Endothelial cell of umbilical vein (primary cell): ENCODE results near the gene PAN3. TPM values are rescaled to one million over a fixed set of nuclear protein-coding genes. Genes with fewer than 3 reads are reported as not detected.

Source experiments
- BruUV-seq: library from RNA; stranded (reverse); fragments of 400-500 nt; replicated peaks from 2 replicates; lab custom pipeline; 2021; lab: Mats Ljungman, UMichigan
- CTCF ChIA-PET: fragments of 300-600, 350-600 bp; sonication (Branson Sonifier 250); formaldehyde crosslinking; loops from one replicate; lab custom pipeline; 2021; ENCODE audit warnings: antibody characterized with exemption, inconsistent platforms; lab: Charles Lee
- POLR2A ChIA-PET: fragments of 300-600, 350-600 bp; sonication (Branson Sonifier 250); formaldehyde crosslinking; loops from one replicate; lab custom pipeline; 2021; ENCODE audit warnings: antibody characterized with exemption, inconsistent platforms; lab: Charles Lee
- DNase-seq: peaks from one replicate; pipeline ENCODE4 v3.0.0-alpha.2; 2011; ENCODE audit warnings: low read depth, low spot score
- FAIRE-seq: peaks from 2 replicates; lab custom pipeline; 2011; peaks lifted over from hg19 to GRCh38; lab: Jason Lieb, UNC
- H2AFZ ChIP-seq: 2 replicates; pipeline ENCODE4 v1.6.0; 2012; ENCODE audit warnings: low read depth, low read length, control low read depth, inconsistent platforms
- H3K27ac ChIP-seq: 2 replicates; pipeline ENCODE4 v1.5.1; 2011; ENCODE audit warnings: low read depth, mild to moderate bottlenecking, control low read depth, low read length, moderate library complexity; ENCODE audit not compliant: insufficient read depth
- H3K27me3 ChIP-seq, 2 experiments: 2 replicates each; pipeline versions ENCODE4 v1.6.0 to v1.6.1; 2011; ENCODE audit warnings: low read length in 2 of 2, mixed read lengths in 1 of 2; ENCODE audit not compliant: control insufficient read depth in 2 of 2, insufficient read depth in 2 of 2
- H3K36me3 ChIP-seq, 2 experiments: 2 replicates in 1 of 2; 3 replicates in 1 of 2; pipeline ENCODE4 v1.5.1; 2011; ENCODE audit warnings: low read length in 2 of 2, mild to moderate bottlenecking in 1 of 2, moderate library complexity in 1 of 2; ENCODE audit not compliant: control insufficient read depth in 2 of 2, insufficient read depth in 2 of 2; ENCODE audit errors: extremely low read depth in 1 of 2
- H3K4me1 ChIP-seq: 3 replicates; pipeline ENCODE4 v1.5.1; 2011; ENCODE audit warnings: mild to moderate bottlenecking, low read length; ENCODE audit not compliant: control insufficient read depth, insufficient read depth; ENCODE audit errors: extremely low read depth
- H3K4me2 ChIP-seq: 2 replicates; pipeline ENCODE4 v1.6.1; 2011; ENCODE audit warnings: low read length, control low read depth, mixed read lengths; ENCODE audit not compliant: insufficient read depth
- H3K4me3 ChIP-seq, 3 experiments: fragments of 200-600 bp in 1 of 3; sonication (generic), shearing (Covaris generic) in 1 of 3; replicated peaks in 1 of 3; 2 replicates each; pipeline ENCODE4 v1.5.1; 2011 to 2016; ENCODE audit warnings: control low read depth in 3 of 3, low read length in 3 of 3, mild to moderate bottlenecking in 2 of 3, inconsistent platforms in 1 of 3, low read depth in 1 of 3, moderate library complexity in 1 of 3; ENCODE audit not compliant: insufficient read depth in 1 of 3
- H3K79me2 ChIP-seq: 2 replicates; pipeline ENCODE4 v1.6.0; 2012; ENCODE audit warnings: low read length, inconsistent platforms; ENCODE audit not compliant: control insufficient read depth, insufficient read depth
- H3K9ac ChIP-seq: replicated peaks from 2 replicates; pipeline ENCODE3; 2011; ENCODE audit warnings: low read length, control low read depth; ENCODE audit not compliant: insufficient read depth; ENCODE audit errors: extremely low read depth
- H3K9me1 ChIP-seq: replicated peaks from 3 replicates; pipeline ENCODE4 v1.6.0; 2011; ENCODE audit warnings: mild to moderate bottlenecking, low read length; ENCODE audit not compliant: control insufficient read depth, insufficient read depth; ENCODE audit errors: extremely low read depth
- H3K9me3 ChIP-seq: replicated peaks from 2 replicates; pipeline ENCODE4 v1.5.1; 2012; ENCODE audit warnings: low read length, inconsistent platforms; ENCODE audit not compliant: control insufficient read depth, insufficient read depth
- H4K20me1 ChIP-seq: replicated peaks from 2 replicates; pipeline ENCODE3; 2011; ENCODE audit warnings: mild to moderate bottlenecking, low read length; ENCODE audit not compliant: control insufficient read depth, insufficient read depth; ENCODE audit errors: extremely low read depth
- CTCF ChIP-seq, 2 donors: IDR thresholded peaks; 1 replicate in 1 of 2; 2 replicates in 1 of 2; pipeline ENCODE4 v1.5.1; 2011; ENCODE audit warnings: low read length in 2 of 2, mild to moderate bottlenecking in 2 of 2, moderate library complexity in 2 of 2, control low read depth in 1 of 2, inconsistent platforms in 1 of 2, low read depth in 1 of 2; ENCODE audit not compliant: insufficient read depth in 1 of 2; ENCODE audit errors: extremely low read depth in 1 of 2
- EZH2 ChIP-seq: IDR thresholded peaks from 2 replicates; pipeline ENCODE4 v1.6.1; 2012; ENCODE audit warnings: borderline replicate concordance, low read depth, mild to moderate bottlenecking, moderate library complexity, low read length, inconsistent platforms; ENCODE audit not compliant: severe bottlenecking
- FOS ChIP-seq: IDR thresholded peaks from 2 replicates; pipeline ENCODE4 v1.6.1; 2011; ENCODE audit warnings: mild to moderate bottlenecking, low read length, moderate library complexity, borderline replicate concordance; ENCODE audit not compliant: insufficient read depth
- GATA2 ChIP-seq: IDR thresholded peaks from 2 replicates; pipeline ENCODE4 v1.7.0; 2011; ENCODE audit warnings: low read depth, mild to moderate bottlenecking, moderate library complexity, mixed read lengths, low read length; ENCODE audit not compliant: insufficient read length, insufficient read depth
- JUN ChIP-seq: IDR thresholded peaks from 2 replicates; pipeline ENCODE4 v1.6.1; 2011; ENCODE audit warnings: borderline replicate concordance, low read depth; ENCODE audit not compliant: insufficient read length, insufficient read depth
- MAX ChIP-seq: IDR thresholded peaks from 2 replicates; pipeline ENCODE4 v1.6.1; 2011; ENCODE audit not compliant: insufficient read depth, insufficient read length
- MYC ChIP-seq: IDR thresholded peaks from one replicate; pipeline ENCODE4 v1.6.1; 2011; ENCODE audit warnings: mild to moderate bottlenecking, low read depth, low read length
- POLR2A ChIP-seq: IDR thresholded peaks from 2 replicates; pipeline ENCODE4 v1.6.1; 2012; ENCODE audit warnings: low read depth, mild to moderate bottlenecking, control low read depth, low read length
- POLR2AphosphoS5 ChIP-seq: IDR thresholded peaks from 2 replicates; pipeline ENCODE4 v1.6.1; 2012; ENCODE audit warnings: low read depth, mild to moderate bottlenecking, control low read depth, low read length, moderate library complexity; ENCODE audit not compliant: insufficient read depth
- dilution Hi-C: fragments of 300-500 bp; cut with MboI; formaldehyde crosslinking; loops from one replicate; pipeline ENCODE4 v1.15.0; 2019; ENCODE audit warnings: low sequenced_read_pairs; ENCODE audit not compliant: extremely low pct_ligation_motif_present
- intact Hi-C: fragments of 100-400 bp; cut with micrococcal nuclease; formaldehyde crosslinking; loops from one replicate; pipeline ENCODE4 v1.10.0; 2022
- polyA plus RNA-seq, 4 experiments: library from polyadenylated mRNA; depleted of rRNA in 3 of 4; stranded (reverse) in 3 of 4; unstranded in 1 of 4; fragments of >200 nt; gene quantifications; 2 replicates each; pipeline versions ENCODE4 v1.2.1 to v1.2.3, GENCODE V29; 2011 to 2012; ENCODE audit warnings: missing spikeins in 1 of 4
- total RNA-seq: library from RNA; stranded (reverse); gene quantifications from 2 replicates; pipeline ENCODE4 v1.2.3, GENCODE V29; 2021

Gene PAN3
- total and polyA plus RNA-seq, 2 donors (not counting 3 experiments of a cell fraction or from before 2014, with no cell fraction given): 8.5 to 31.9 TPM

DNA sequence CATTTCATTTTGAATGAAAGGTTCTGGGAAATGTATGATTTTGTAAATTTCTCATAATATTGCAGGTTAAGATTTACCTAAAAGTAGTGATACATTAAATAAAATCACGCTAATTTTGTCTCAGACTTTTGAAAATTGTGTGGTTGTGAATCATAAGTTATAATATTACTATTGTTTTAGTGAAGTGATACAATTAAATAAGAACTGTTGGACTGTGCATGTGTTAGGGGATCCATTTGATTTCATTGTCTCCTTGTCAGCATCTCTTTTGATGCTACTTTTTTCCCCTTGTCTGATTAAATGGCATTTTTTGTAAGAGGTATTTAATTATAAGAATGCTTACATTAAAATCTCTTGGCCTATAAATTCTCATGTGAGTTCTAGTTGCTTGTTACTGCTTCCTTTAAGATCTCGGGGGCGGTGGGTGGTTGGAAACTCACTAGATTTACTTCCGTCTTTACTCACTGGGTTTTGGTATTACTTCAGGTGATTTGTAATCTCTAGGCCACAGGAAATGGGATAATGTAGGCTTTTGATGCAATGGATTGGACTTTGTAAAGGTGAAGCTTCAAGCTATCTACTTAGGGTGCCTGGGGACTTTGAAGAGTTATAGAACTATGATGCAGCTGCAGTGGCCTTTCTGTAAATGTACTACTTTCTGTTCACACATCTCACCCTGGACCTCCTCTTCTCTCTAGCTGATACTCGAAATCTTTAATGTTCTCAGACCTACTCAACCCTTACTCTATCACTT is 66.5 kb downstream of the PAN3 start:
- no TSS peak for BruUV-seq
- no peaks in the 10 kb centered on the region for H3K9me1 ChIP-seq
- dilution Hi-C loops (no loop called here), intact Hi-C loops (no loop called here)
- TF ChIP-seq MYC (no peak), EZH2 (no peak), POLR2AphosphoS5 (no peak)
- no peak overlapping the region for H3K27ac ChIP-seq
- FAIRE-seq (no peak), DNase-seq (no peak)
- no peaks in the 10 kb centered on the region for H3K79me2 ChIP-seq
- no peaks in the 10 kb centered on the region for H3K27me3 ChIP-seq
- ChIA-PET POLR2A (no interaction called here), CTCF (no interaction called here)
- H3K36me3 ChIP-seq: peaks cover 0 to 2% of the 10 kb centered on the region in 2 experiments
- no peak overlapping the region for H3K9ac ChIP-seq
- no peaks in the 10 kb centered on the region for H3K9me3 ChIP-seq
- H3K4me3 ChIP-seq: no peak overlapping the region
- peaks cover 2% of the 10 kb centered on the region for H4K20me1 ChIP-seq
- H2AFZ ChIP-seq: no peak overlapping the region
- H3K4me1 ChIP-seq: no peaks in the 10 kb centered on the region
- no peak overlapping the region for H3K4me2 ChIP-seq

- no peak for FAIRE-seq
- no TSS peak for BruUV-seq
Observed at GRCh38 chr13:28218679-28219078, 80.3 kb downstream of the PAN3 start.

More at GRCh38 chr13:28218679-28219078, 80.3 kb downstream of the PAN3 start:
- Histone ChIP-seq H3K27ac (no peak overlapping the region), H3K79me2 (no peaks in the 10 kb centered on the region), H3K9me1 (no peaks in the 10 kb centered on the region), H3K4me3 (no peak overlapping the region), H2AFZ (no peak overlapping the region), H3K9me3 (no peaks in the 10 kb centered on the region), H4K20me1 (no peaks in the 10 kb centered on the region), H3K4me2 (no peak overlapping the region), H3K36me3 (no peaks in the 10 kb centered on the region), H3K4me1 (no peaks in the 10 kb centered on the region), H3K9ac (no peak overlapping the region), H3K27me3 (no peaks in the 10 kb centered on the region)
- CTCF ChIA-PET: no interaction called here
- intact Hi-C loops: no loop called here
- no peak for TF ChIP-seq EZH2
- no peak for TF ChIP-seq CTCF (IDR thresholded peaks at IDR 0.05; ENCODE audit: extremely low read depth in 1 of 2, insufficient read depth in 1 of 2, low read depth in 1 of 2, low read length in 2 of 2)
- no peak for TF ChIP-seq POLR2A
- TF ChIP-seq MAX: no peak
- TF ChIP-seq POLR2AphosphoS5: no peak
- TF ChIP-seq FOS: no peak
- TF ChIP-seq GATA2: no peak
- no peak for TF ChIP-seq MYC
- TF ChIP-seq JUN: no peak
- no peak for DNase-seq
- POLR2A ChIA-PET: no interaction called here
- dilution Hi-C loops: no loop called here
